GM18951 (cell line): Measurements from ENCODE around the gene TBC1D9.
"Not testable (repeated sequence)": the region's sequence is repeated elsewhere in the genome, so short reads cannot be mapped to it uniquely, and the experiment has no call there.

Source experiments
- POLR2A ChIP-seq: IDR thresholded peaks from 4 replicates; pipeline ENCODE4 v1.6.1; 2011; ENCODE audit warnings: mild to moderate bottlenecking; ENCODE audit not compliant: insufficient read length, insufficient read depth; ENCODE audit errors: extremely low read depth
- in situ Hi-C: fragments of 300-500 bp; cut with MboI; formaldehyde crosslinking; loops from one replicate; pipeline ENCODE4 v1.12.0; 2022; ENCODE audit warnings: low sequenced_read_pairs, mixed read lengths, inconsistent platforms; ENCODE audit not compliant: unreplicated experiment

Gene TBC1D9

DNA sequence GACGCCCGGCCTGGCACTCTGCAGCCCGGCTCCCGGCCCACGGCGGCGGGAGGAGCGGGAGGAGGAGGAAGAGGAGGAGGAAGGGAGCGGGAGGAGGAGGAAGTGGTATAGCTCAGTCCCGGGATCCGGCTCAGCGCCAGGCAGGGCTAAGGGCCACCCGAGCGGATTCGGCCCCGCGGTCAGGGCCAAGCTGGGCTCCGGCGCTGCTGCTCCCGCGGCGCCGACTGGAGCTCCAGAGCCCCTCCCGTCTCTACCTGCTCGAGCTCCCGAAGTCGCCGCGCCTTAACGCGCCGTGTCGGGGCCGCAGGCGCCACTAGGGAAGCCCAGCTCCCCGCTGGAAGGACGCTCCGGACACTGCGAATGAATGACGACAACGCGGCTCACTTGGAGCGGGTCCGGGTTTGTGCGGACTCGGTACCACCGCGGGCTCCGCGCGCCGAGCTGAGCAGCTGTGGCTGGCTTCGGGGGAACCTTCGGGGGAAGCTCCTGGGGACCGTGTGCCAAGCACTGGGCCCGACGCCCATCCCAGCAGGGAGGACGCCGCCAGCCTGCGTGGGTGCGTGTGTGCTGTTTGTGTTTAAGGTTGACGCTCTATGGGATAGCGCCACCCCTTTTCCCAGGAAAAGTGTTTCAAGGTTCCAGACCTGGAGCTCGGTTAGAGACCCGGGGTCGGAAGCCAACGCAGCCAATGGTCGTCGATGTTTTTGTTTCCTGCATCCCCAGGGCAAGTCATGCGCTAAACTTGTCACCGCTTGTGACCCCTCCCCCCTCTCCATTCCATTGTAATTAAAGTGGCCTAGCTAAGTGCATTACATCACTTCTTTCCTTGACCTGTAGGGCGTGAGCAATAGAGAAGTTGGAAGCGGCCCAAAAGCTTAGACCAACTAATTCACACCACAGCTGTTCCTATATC lies at the start of gene TBC1D9:
Gene TBC1D9 (minus strand): TSS at position 67 of the 913 bp plus-strand sequence. CDS start 340 bp downstream, outside the sequence.
- no peak for TF ChIP-seq POLR2A
- in situ Hi-C loops: no loop called here

DNA sequence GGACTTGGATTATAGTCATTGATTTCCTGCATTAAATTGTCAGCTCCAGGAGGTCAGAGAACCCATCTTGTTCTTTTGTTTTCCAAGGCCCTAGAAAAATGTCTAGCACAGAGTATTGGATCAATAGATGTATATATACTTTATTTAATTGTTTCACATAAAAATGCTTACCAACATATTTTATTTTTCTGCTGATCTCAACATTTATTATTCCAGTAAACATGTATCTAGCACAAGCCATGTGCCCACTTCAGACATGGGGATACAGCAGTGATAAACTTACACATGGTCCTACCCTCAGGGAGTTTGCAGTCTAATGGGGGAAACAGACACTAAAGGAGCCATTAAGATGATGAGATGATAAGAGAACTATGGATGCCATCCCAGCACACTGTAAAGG lies 49.1 kb upstream of the TBC1D9 start:
- in situ Hi-C loops: no loop called here
- no peak for TF ChIP-seq POLR2A

DNA sequence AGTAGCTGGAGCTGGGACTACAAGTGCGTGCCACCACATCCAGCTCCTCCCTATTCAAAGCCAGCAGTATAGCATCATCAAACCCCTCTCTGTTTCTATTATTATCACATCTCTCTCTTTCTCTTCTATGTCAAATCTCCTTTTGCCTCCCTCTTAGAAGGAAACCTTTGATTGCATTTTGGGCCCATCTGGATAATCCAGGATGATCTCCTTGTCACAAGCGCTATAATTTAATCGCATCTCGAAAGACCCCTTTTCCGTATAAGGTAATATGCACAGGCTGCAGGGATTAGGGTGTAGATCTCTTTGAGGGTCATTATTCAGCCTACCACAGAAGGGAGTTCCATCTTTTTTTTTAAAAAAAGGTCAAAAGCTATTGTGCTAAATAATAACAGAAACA lies 46.4 kb upstream of the TBC1D9 start:
- in situ Hi-C loops: no loop called here
- TF ChIP-seq POLR2A: no peak

DNA sequence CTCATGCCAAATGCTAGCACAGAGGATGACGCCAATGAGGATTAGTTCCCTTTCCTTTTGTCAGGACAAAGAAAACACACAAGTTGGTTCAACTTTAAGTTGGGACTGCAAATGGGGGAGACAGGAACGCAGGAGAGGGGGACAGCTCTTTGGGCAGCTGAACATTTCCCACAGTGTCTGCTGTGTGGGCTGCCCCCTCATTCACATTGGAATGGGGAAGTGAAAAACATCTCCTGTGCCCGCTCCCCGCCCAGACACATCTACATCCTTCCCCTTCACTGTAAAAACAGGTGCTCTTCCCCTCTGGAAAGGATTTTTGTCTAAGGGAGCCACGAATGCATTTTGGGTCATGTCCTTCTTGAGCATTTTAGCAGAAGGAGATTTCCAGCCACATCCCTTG lies 44.5 kb upstream of the TBC1D9 start:
- TF ChIP-seq POLR2A: no peak
- in situ Hi-C loops: no loop called here

DNA sequence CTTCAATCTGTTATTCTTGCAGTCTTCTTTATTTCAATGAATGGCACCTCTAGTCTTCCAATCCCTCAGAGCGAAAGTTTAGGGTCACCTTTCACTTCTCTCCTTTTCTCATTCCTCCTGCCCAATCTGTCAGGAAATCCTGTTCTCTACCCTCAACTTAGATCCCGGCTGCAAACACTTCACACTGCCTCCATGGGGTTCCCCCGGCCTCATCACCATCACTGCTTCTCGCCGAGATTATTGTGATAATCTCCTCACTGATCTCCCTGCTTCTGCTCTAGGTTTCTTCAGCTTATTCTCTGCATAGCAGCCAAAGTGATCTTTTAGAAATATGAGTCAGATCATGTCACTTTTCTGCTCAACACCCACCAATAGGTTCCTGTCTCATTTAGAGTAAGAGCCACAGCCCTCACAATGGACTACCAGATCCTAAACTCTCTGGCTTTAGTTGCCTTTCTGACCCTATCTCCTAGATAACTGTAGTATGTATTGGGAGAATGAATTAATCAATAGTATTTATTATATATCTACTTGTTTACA lies 43.6 kb upstream of the TBC1D9 start:
- in situ Hi-C loops: no loop called here
- no peak for TF ChIP-seq POLR2A

DNA sequence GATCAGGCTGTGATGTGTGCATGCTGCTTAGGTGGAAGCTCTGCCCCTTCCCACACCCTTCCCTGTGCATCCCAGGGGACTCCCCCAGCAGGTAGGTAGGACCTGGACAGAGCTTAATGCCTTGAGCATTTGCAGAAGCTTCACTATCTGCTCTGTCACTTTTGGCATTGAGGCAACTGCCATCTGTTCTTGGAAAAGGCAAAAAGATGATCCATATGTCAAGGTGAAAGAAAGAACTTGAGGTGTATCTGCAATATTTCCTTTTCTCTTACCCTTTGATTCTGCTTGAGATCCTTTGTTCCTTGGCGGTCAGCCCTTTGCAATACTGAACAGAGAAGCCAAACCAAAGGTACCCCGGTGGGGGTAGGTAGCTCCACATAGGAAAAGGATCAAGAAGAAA lies 37.1 kb upstream of the TBC1D9 start:
- in situ Hi-C loops: no loop called here
- TF ChIP-seq POLR2A: no peak

DNA sequence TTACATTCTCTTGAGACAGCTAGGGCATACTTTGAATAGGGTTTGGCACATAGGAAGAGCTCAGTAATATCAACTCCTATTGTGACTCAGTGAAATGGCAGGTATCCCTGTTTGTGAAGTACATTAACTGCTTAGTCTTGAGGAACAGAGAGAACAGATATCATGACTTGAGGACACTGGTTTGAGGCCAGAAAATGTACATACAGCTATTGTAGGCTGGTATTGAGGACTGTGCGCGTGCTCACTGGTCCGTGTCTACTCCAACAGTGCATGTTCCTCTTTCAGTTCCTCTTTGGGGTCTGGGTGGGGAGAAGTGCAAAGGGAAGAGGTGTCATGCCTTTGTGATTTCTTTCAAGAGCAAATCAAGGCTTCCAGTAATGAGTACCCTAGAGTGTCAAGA lies 34.6 kb upstream of the TBC1D9 start:
- no peak for TF ChIP-seq POLR2A
- in situ Hi-C loops: no loop called here

DNA sequence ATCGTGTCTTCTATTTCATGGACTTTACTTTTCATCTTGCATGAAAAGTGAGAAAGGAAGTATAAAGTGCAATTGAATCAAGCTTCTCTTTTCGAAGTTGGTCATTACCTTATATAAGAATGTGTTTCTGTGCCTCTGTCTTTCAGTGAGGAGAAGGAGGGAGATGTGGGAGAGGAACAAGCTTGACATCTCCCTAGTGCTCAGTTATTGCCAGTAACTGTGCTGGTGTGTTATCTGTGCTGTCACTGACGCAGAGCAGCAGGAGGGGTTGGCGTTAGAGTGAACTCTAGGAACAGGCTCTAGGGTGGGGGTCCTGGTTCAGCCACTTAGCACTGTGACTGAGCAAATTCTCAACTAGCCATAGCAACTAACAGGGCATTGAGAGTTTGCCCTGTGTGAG lies 34.0 kb upstream of the TBC1D9 start:
- in situ Hi-C loops: no loop called here
- TF ChIP-seq POLR2A: no peak

DNA sequence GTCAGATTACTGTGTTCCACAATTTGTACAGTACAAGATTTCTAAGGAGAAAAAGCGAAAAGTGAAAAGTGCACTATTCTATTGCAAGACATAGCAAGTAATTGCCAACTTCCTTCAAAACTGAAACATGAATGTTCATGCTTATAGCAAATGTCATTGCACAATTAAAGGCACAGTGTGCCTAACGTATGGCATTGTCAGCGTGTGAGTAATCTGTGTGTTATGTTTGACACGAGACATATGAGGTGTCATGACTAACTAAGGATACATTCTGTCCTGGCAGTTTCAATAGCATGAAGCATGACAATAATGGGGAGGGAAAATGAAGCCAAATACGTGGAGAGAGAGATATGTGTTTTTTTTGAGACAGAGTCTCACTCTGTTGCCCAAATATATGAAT lies 33.6 kb upstream of the TBC1D9 start:
- in situ Hi-C loops: no loop called here
- TF ChIP-seq POLR2A: no peak

DNA sequence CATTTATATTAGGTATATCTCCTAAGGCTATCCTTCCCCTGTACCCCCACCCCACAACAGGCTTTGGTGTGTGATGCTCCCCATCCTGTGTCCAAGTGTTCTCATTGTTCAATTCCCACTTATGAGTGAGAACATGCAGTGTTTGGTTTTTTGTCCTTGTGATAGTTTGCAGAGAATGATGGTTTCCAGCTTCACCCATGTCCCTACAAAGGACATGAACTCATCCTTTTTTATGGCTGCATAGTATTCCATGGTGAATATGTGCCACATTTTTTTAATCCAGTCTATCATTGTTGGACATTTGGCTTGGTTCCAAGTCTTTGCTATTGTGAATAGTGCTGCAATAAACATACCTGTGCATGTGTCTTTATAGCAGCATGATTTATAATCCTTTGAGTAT lies 26.6 kb upstream of the TBC1D9 start:
- in situ Hi-C loops: not testable (repeated sequence)

DNA sequence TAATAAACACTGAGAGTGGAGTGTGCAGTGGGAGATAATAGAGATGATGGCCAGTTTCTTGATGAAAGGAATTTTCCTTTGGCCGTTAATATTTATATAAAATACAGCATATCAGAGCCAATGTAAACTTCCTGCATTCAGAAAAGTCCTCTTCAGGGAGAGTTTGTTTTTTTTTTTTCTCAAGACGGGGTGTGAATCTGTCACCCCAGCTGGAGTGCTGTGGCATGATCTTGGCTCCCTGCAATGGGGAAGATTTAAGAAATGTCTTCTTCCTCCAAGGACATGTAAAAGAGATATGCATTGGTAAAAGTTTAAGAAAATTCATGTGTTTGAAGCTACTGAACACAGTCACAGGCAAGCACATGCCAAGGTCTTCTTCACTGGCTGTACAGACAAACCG lies 25.4 kb upstream of the TBC1D9 start:
- in situ Hi-C loops: no loop called here
- TF ChIP-seq POLR2A: no peak

DNA sequence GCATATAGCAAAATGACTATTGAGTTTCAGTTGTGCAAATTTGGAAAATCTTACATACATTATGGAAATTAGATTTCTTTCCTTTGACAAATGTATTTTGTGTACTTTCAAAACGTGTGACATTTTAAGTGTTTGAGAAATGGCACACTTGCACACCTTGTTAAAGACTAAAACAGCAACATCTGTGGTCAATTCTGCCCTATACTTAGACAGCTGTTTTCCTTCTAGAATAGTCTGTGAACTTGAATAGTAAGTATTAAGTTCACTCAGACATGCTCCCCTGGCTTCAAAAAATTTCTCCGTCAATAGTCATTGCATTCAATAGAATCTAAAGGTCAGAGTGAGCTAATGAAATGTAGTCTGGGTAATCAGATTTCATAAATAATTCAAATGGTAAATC lies 21.7 kb upstream of the TBC1D9 start:
- in situ Hi-C loops: no loop called here
- TF ChIP-seq POLR2A: no peak

DNA sequence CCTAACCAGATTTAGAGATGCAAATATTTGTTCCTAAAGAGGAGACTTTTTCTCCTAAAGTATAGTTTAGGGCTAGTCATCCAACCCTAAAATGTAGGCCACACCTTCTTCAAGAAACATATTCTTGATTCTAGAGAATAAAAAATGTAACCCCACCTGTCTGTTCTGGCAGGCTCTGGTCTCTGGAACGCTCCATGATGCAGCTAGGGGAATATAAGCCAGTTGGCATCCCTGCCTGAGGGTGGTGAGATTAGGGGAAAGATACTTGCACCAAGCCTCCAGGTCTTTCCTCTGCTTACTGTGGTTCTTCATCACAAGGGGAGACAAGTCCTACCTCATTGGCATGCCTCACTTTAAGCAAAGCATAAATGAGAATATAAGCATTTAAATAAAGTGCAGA lies 21.2 kb upstream of the TBC1D9 start:
- no peak for TF ChIP-seq POLR2A
- in situ Hi-C loops: no loop called here

DNA sequence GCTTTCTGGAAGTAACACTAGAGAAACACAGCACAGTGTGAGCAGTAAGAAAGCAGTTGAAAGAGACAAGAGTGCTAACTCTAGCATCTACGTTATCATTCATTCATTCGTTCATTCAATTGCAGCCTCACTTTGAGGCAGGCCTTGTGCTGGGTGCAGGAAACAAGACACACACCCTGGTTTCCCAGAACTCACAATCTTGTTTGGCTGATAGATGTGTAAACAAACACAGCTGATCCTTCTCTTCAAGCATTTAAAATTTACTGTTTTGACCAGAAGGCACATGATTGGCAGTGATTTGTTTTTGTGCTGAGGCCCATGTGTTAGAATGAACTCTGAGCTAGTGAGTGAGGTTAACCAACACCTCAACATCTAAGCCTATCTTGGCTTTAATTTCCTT lies 20.4 kb upstream of the TBC1D9 start:
- in situ Hi-C loops: no loop called here
- TF ChIP-seq POLR2A: no peak
